NB4 (cell line): ENCODE results near the gene PRKRA.
"Not testable (repeated sequence)": the region's sequence is repeated elsewhere in the genome, so short reads cannot be mapped to it uniquely, and the experiment has no call there.

ENCODE experiments used
- DNase-seq: peaks from one replicate; pipeline ENCODE4 v3.0.0; 2010; ENCODE audit warnings: low read depth
- H3K4me3 ChIP-seq: one replicate; pipeline ENCODE4 v1.5.1; 2011; ENCODE audit warnings: mild to moderate bottlenecking, low read depth, low read length, moderate library complexity
- CTCF ChIP-seq: IDR thresholded peaks from one replicate; pipeline ENCODE4 v1.5.1; 2012; ENCODE audit warnings: low read depth, low read length
- MYC ChIP-seq: IDR thresholded peaks from 2 replicates; pipeline ENCODE4 v1.6.1; 2011; ENCODE audit warnings: low read depth, low read length
- POLR2A ChIP-seq: IDR thresholded peaks from 2 replicates; pipeline ENCODE4 v1.6.1; 2011; ENCODE audit warnings: mild to moderate bottlenecking; ENCODE audit not compliant: insufficient read length; ENCODE audit errors: extremely low read depth
- TF ChIP-seq, protein P1 (sequence below): IDR thresholded peaks from 2 replicates; pipeline ENCODE4 v1.6.1; 2011; ENCODE audit warnings: low read depth, low read length

PRKRA gene

GRCh38 chr2:178425255-178425827 is 25.6 kb downstream of the PRKRA start:
- no peak overlapping the region for H3K4me3 ChIP-seq
- TF ChIP-seq POLR2A = no peak
- TF ChIP-seq, protein P1, sequence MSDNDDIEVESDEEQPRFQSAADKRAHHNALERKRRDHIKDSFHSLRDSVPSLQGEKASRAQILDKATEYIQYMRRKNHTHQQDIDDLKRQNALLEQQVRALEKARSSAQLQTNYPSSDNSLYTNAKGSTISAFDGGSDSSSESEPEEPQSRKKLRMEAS = no peak
- no peak for TF ChIP-seq MYC
- TF ChIP-seq CTCF = no peak
- DNase-seq = no peak

DNA sequence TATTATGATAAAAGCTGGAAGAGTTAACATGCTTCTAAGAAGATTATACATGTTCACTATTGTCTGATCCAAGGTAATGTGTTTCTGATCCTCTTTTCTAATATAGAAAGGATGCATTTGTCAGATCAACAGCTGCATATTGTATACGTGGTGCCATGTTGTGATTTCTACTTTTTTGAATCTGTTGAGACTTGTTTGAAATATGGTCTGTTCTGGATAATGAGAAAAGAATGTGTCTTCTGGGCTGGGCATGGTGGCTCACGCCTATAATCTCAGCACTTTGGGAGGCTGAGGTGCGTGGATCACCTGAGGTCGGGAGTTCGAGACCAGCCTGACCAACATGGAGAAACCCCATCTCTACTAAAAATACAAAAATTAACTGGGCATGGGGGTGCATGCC is 27.2 kb downstream of the PRKRA start:
- DNase-seq = not testable (repeated sequence)

GRCh38 chr2:178422097-178422496 is 28.9 kb downstream of the PRKRA start:
- TF ChIP-seq CTCF = no peak
- no peak for DNase-seq

More for the DNA sequence above, 27.2 kb downstream of the PRKRA start:
- H3K4me3 ChIP-seq = not testable (repeated sequence)

GRCh38 chr2:178420463-178420999 is 30.4 kb downstream of the PRKRA start:
- DNase-seq = no peak
- no peak for TF ChIP-seq POLR2A
- TF ChIP-seq MYC = no peak
- TF ChIP-seq, protein P1 = no peak
- no peak for TF ChIP-seq CTCF
- H3K4me3 ChIP-seq = no peak overlapping the region

More at GRCh38 chr2:178422097-178422496, 28.9 kb downstream of the PRKRA start:
- no peak overlapping the region for H3K4me3 ChIP-seq

DNA sequence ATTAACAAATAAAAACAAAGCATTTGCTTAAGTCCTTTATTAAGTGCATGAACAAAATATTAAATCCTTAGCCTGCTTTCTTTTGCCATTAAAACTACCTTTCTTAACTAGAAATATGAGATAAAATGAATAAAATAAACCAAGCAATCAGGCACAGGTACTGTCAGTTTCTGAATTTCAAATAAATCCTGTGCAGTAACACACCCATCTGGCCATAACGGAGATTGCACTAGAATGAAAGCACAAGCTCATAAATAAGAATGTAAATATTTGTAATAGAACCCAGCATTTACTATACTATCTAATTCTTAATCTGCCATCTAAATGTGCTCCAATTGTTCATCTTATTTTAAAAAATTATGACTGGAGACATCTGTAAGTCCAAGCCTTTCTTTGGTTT is 31.9 kb downstream of the PRKRA start:
- no peak for TF ChIP-seq POLR2A
- no peak for TF ChIP-seq CTCF
- TF ChIP-seq, protein P1 = no peak
- TF ChIP-seq MYC = no peak
- peak; percentile 22 for DNase-seq
- no peak overlapping the region for H3K4me3 ChIP-seq

DNA sequence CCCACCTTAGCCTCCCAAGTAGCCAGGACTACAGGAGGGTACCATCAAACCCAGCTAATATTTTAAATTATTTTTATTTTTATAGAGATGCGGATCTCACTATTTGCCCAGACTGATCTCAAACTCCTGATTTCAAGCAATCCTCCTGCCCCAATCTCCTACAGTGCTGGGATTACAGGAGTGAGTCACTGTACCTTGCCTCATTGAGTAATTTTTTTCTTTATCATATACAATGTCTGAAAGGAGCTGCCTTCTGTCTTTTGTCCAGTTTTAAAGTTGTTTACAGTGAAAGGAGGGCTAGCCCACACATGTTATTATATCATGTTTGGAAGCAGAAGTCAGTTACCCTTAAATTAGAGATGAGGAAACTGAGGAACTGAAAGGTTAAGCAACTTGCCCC is 32.5 kb downstream of the PRKRA start:
- no peak for DNase-seq
- no peak for TF ChIP-seq CTCF
- TF ChIP-seq POLR2A = no peak
- TF ChIP-seq MYC = no peak
- TF ChIP-seq, protein P1 = no peak

More for the DNA sequence above, 32.5 kb downstream of the PRKRA start:
- no peak overlapping the region for H3K4me3 ChIP-seq
